GDM1 (cell line): ENCODE measurements around the gene DMWD.

Experiments used
- DNase-seq: peaks from one replicate; lab custom pipeline; 2025; lab: John Stamatoyannopoulos, UW

Gene DMWD

GRCh38 chr19:45745606-45746005 lies 47.0 kb downstream of the DMWD start:
- DNase-seq, result no peak

DNA sequence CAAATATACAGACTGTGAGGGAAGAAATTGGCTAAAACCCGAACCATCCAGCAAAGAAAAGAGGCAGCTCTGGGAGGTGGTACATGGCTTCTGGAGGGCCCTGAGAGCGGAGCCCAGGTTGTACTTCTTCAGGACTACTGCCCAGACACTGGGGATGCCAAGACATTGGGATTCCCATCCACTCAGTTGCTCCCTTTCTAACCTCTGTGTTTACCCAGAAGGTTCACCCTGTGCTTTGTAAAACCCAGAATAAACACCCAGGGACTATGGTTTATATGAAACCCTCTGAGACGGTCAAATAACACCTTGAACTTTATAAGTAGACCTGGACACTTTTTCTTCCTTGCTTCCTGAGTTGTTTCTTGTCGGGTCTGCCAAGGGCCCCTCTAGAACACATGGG lies 49.7 kb downstream of the DMWD start:
- no peak for DNase-seq

- no peak for DNase-seq
Measured at GRCh38 chr19:45739498-45740439, 52.9 kb downstream of the DMWD start.

DNA sequence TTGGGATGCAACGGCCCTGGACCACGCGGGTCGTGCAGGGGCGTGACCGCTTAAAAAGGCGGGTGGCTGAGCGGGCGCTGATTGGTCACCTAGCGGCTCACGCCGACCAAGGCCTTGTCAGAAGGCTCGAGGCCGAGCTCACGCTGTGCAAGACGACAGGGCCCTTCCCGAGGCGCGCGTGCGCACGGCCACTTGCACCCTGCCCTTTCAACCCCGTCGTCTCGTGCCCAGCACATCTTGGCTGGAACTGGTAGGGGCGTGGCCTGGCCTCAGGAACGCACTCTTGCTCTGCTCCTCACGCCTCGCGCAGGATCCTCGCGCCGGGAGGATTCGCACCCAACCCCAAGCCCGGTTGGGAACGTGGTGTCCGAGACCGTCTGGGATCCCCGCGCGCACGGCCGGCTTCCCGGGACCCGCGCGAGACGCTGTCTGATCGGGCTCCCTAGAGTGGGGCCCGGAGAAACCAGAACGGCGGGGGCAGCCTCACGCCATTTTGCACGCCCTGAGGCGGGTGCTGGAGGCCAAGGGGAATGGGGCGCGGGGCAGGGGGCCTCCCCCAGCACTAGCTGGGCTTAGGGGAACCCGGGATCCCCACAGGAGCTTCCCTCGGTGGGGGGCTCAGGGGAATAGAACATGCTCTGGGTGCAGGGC lies 59.4 kb downstream of the DMWD start, which contains the start of gene MEIOSIN:
Gene MEIOSIN, plus strand, starts transcription at position 280 of the 651 bp plus-strand sequence. CDS start 1,938 bp downstream, outside the sequence.
- DNase-seq, result no peak
